Measurements from ENCODE around the gene RGS9. TPM values are rescaled to one million over a fixed set of nuclear protein-coding genes. Genes with fewer than 3 reads are reported as not detected.

RGS9 gene
- total and polyA plus RNA-seq, 10 of the 15 experiments (the other 5 are each of a cell fraction or from before 2014, with no cell fraction given), result 1.1 to 10.6 (median 5.6) TPM

- Histone ChIP-seq H3K9ac (ENCODE audit: control insufficient read depth, insufficient read depth, low read length) (no peak overlapping the region), H3K9me3 (replicated peaks; ENCODE audit: control insufficient read depth, insufficient read depth, low read length) (no peaks in the 10 kb centered on the region), H4K20me1 (ENCODE audit: control insufficient read depth, insufficient read depth) (no peaks in the 10 kb centered on the region), H3K27ac (ENCODE audit: control insufficient read depth, insufficient read depth) (no peak overlapping the region), H3K79me2 (ENCODE audit: control insufficient read depth, insufficient read depth, low read length) (no peaks in the 10 kb centered on the region), H3K4me2 (ENCODE audit: control insufficient read depth, insufficient read depth) (no peak overlapping the region), H3K36me3 (ENCODE audit: control insufficient read depth in 2 of 2, insufficient read depth in 2 of 2, low read length in 1 of 2) (no peaks in the 10 kb centered on the region), H3K4me3 (no peak overlapping the region), H3K4me1 (ENCODE audit: control insufficient read depth, insufficient read depth, low read length) (no peaks in the 10 kb centered on the region), H2AFZ (ENCODE audit: control insufficient read depth, low read depth, low read length) (no peak overlapping the region), H3K27me3 (replicated peaks in 1 of 2; ENCODE audit: control insufficient read depth in 2 of 2, insufficient read depth in 2 of 2, low read length in 1 of 2) (no peaks in the 10 kb centered on the region)
- CTCF ChIA-PET, result interaction anchor here (0.6 to 3.4 kb wide), 3 partner anchors 8 to 128 kb away, joined by 3 to 12 read pairs (median 3); no protein-coding TSS in a partner anchor
- WGBS (ENCODE audit: insufficient coverage, insufficient replicate concordance, low lambda C conversion rate, missing lambda C conversion rate), result 67% methylated on average over 3 of the region's 3 CpGs
- intact Hi-C loops (cut with micrococcal nuclease; ENCODE audit: unreplicated experiment), result no loop called here
- SMC1A ChIA-PET (ENCODE audit: uncharacterized antibody, unreplicated experiment), result interaction anchor here (1.0 kb wide), 1 partner anchor 16 kb away, joined by 3 read pairs; no protein-coding TSS in a partner anchor
- ATAC-seq (no peak), FAIRE-seq (no peak), DNase-seq (ENCODE audit: low read depth, low spot score) (no peak)
- BruUV-seq (replicated peaks), result no TSS peak
- no peak for TF ChIP-seq TARDBP (IDR thresholded peaks at IDR 0.05; ENCODE audit: borderline replicate concordance)
- TF ChIP-seq MTA3 (IDR thresholded peaks at IDR 0.05; ENCODE audit: borderline replicate concordance, low read length), result no peak
- TF ChIP-seq NR2F1 (conservative IDR thresholded peaks at IDR 0.05), result no peak
- TF ChIP-seq TCF7 (IDR thresholded peaks at IDR 0.05; ENCODE audit: borderline replicate concordance), result no peak
- no peak for TF ChIP-seq ZBTB40 (IDR thresholded peaks at IDR 0.05; ENCODE audit: borderline replicate concordance)
- no peak for TF ChIP-seq SP1 (IDR thresholded peaks at IDR 0.05; ENCODE audit: low read depth, low read length)
- TF ChIP-seq MTA2 (IDR thresholded peaks at IDR 0.05; ENCODE audit: low read depth), result no peak
- TF ChIP-seq STAT3 (IDR thresholded peaks at IDR 0.05; ENCODE audit: low read depth, low read length), result no peak
- no peak for TF ChIP-seq SKIL (IDR thresholded peaks at IDR 0.05; ENCODE audit: low read depth, poor library complexity, severe bottlenecking)
- no peak for TF ChIP-seq PAX5 (IDR thresholded peaks at IDR 0.05; ENCODE audit: borderline replicate concordance, low read depth, low read length)
- no peak for TF ChIP-seq NFIC (IDR thresholded peaks at IDR 0.05; ENCODE audit: low read depth, low read length)
- no peak for TF ChIP-seq BMI1 (IDR thresholded peaks at IDR 0.05; ENCODE audit: borderline replicate concordance)
- TF ChIP-seq EGR1 (IDR thresholded peaks at IDR 0.05; ENCODE audit: borderline replicate concordance in 1 of 2, low read depth in 2 of 2, low read length in 2 of 2), result no peak
- RAD21 ChIA-PET (ENCODE audit: unreplicated experiment), result no interaction called here
- in situ Hi-C loops (cut with MboI), result no loop called here
- POLR2A ChIA-PET, result no interaction called here
Observed at GRCh38 chr17:65092262-65092661, 44.9 kb upstream of the RGS9 start.

All from GM12878 (cell line).